GM12891 (cell line): ENCODE data around the gene SCGB3A2.

Experiments used
- DNase-seq: peaks from one replicate; pipeline ENCODE4 v3.0.0; 2011; ENCODE audit warnings: low spot score; ENCODE audit not compliant: insufficient read length
- FAIRE-seq: peaks from 2 replicates; lab custom pipeline; 2011; peaks lifted over from hg19 to GRCh38; lab: Jason Lieb, UNC
- PAX5 ChIP-seq: IDR thresholded peaks from 2 replicates; pipeline ENCODE4 v1.6.1; 2011; ENCODE audit warnings: low read length, moderate library complexity, mild to moderate bottlenecking; ENCODE audit not compliant: insufficient read depth, severe bottlenecking
- POLR2A ChIP-seq: IDR thresholded peaks from 2 replicates; pipeline ENCODE4 v1.6.1; 2011; ENCODE audit warnings: low read depth, low read length, control low read depth
- POLR2AphosphoS5 ChIP-seq: IDR thresholded peaks from 2 replicates; pipeline ENCODE4 v1.6.1; 2011; ENCODE audit warnings: low read depth, low read length, control low read depth
- POU2F2 ChIP-seq: IDR thresholded peaks from 2 replicates; pipeline ENCODE4 v1.6.1; 2011; ENCODE audit warnings: low read depth, mild to moderate bottlenecking, control low read depth, low read length, moderate library complexity
- SPI1 ChIP-seq: IDR thresholded peaks from 2 replicates; pipeline ENCODE4 v1.6.1; 2011; ENCODE audit warnings: low read depth, low read length, control low read depth
- TAF1 ChIP-seq: IDR thresholded peaks from 2 replicates; pipeline ENCODE4 v1.6.1; 2011; ENCODE audit warnings: low read depth, low read length, control low read depth

Gene SCGB3A2

GRCh38 chr5:147898875-147899401, 20.4 kb downstream of the SCGB3A2 start:
- no peak for DNase-seq
- TF ChIP-seq POU2F2 (no peak), SPI1 (no peak), PAX5 (no peak), TAF1 (no peak), POLR2A (no peak), POLR2AphosphoS5 (no peak)
- FAIRE-seq, result no peak

- TF ChIP-seq POLR2A, result no peak
- TF ChIP-seq SPI1, result no peak
- TF ChIP-seq POLR2AphosphoS5, result no peak
- no peak for TF ChIP-seq TAF1
- no peak for TF ChIP-seq PAX5
- TF ChIP-seq POU2F2, result no peak
- DNase-seq (no peak), FAIRE-seq (no peak)
Measured at GRCh38 chr5:147901599-147902039, 23.1 kb downstream of the SCGB3A2 start.

GRCh38 chr5:147902609-147903115, 24.2 kb downstream of the SCGB3A2 start:
- DNase-seq (no peak), FAIRE-seq (no peak)
- TF ChIP-seq TAF1 (no peak), SPI1 (no peak), PAX5 (no peak), POLR2AphosphoS5 (no peak), POLR2A (no peak), POU2F2 (no peak)

GRCh38 chr5:147904110-147904509, 25.6 kb downstream of the SCGB3A2 start:
- FAIRE-seq, result no peak
- no peak for DNase-seq
- TF ChIP-seq SPI1 (no peak), POLR2A (no peak), PAX5 (no peak), TAF1 (no peak), POLR2AphosphoS5 (no peak), POU2F2 (no peak)

- DNase-seq (no peak), FAIRE-seq (no peak)
- no peak for TF ChIP-seq SPI1
- TF ChIP-seq TAF1, result no peak
- TF ChIP-seq POU2F2, result no peak
- TF ChIP-seq POLR2AphosphoS5, result no peak
- no peak for TF ChIP-seq PAX5
Measured at GRCh38 chr5:147906326-147907095, 28.0 kb downstream of the SCGB3A2 start, which contains the start of gene C5orf46. C5orf46 (minus strand) TSS chr5:147906538; CDS start chr5:147906501, 37 bp downstream.

GRCh38 chr5:147911427-147911826, 32.9 kb downstream of the SCGB3A2 start:
- TF ChIP-seq TAF1 (no peak), POU2F2 (no peak), SPI1 (no peak), PAX5 (no peak), POLR2AphosphoS5 (no peak), POLR2A (no peak)
- no peak for DNase-seq
- FAIRE-seq, result no peak

- no peak for FAIRE-seq
- no peak for DNase-seq
- TF ChIP-seq POU2F2, result no peak
- TF ChIP-seq TAF1, result no peak
- no peak for TF ChIP-seq SPI1
- TF ChIP-seq POLR2AphosphoS5, result no peak
- TF ChIP-seq POLR2A, result no peak
- TF ChIP-seq PAX5, result no peak
Measured at GRCh38 chr5:147912011-147912410, 33.5 kb downstream of the SCGB3A2 start.

- FAIRE-seq, result no peak
Measured at GRCh38 chr5:147913786-147914185, 35.3 kb downstream of the SCGB3A2 start.

GRCh38 chr5:147918101-147918685, 39.7 kb downstream of the SCGB3A2 start:
- TF ChIP-seq POU2F2, result no peak
- no peak for TF ChIP-seq TAF1
- TF ChIP-seq PAX5, result no peak
- no peak for TF ChIP-seq POLR2A
- TF ChIP-seq POLR2AphosphoS5, result no peak
- no peak for TF ChIP-seq SPI1
- DNase-seq, result no peak
- no peak for FAIRE-seq

More at GRCh38 chr5:147913786-147914185, 35.3 kb downstream of the SCGB3A2 start:
- TF ChIP-seq POLR2AphosphoS5, result no peak
- no peak for TF ChIP-seq TAF1
- no peak for TF ChIP-seq POLR2A
- no peak for TF ChIP-seq SPI1
- TF ChIP-seq POU2F2, result no peak
- TF ChIP-seq PAX5, result no peak
- DNase-seq, result no peak

- DNase-seq (no peak), FAIRE-seq (no peak)
- no peak for TF ChIP-seq SPI1
- no peak for TF ChIP-seq TAF1
- no peak for TF ChIP-seq POLR2AphosphoS5
- no peak for TF ChIP-seq POLR2A
- no peak for TF ChIP-seq PAX5
- TF ChIP-seq POU2F2, result no peak
Measured at GRCh38 chr5:147918899-147919298, 40.4 kb downstream of the SCGB3A2 start.
